Chondrocyte (in vitro differentiated cells): ENCODE data around the gene SOHLH1. TPM values are rescaled to one million over a fixed set of nuclear protein-coding genes. Genes with fewer than 3 reads are reported as not detected.

Source experiments
- DNase-seq: peaks from one replicate; pipeline ENCODE4 v3.0.0; 2021; ENCODE audit warnings: mixed read lengths, low spot score
- H3K27ac Mint-ChIP-seq: one replicate; pipeline ENCODE4 v1.8.0; 2021; ENCODE audit warnings: mild to moderate bottlenecking, moderate library complexity, mixed read lengths; ENCODE audit not compliant: unreplicated experiment
- H3K27me3 Mint-ChIP-seq: 2 replicates; pipeline ENCODE4 v1.8.0; 2021; ENCODE audit warnings: low read depth, mixed read lengths
- H3K36me3 Mint-ChIP-seq: 2 replicates; pipeline ENCODE4 v1.8.0; 2021; ENCODE audit warnings: low read depth, mixed read lengths
- H3K4me1 Mint-ChIP-seq: 2 replicates; pipeline ENCODE4 v1.8.0; 2021; ENCODE audit warnings: low read depth, mild to moderate bottlenecking, mixed read lengths
- H3K4me3 Mint-ChIP-seq: one replicate; pipeline ENCODE4 v1.8.0; 2021; ENCODE audit warnings: mild to moderate bottlenecking, moderate library complexity, mixed read lengths; ENCODE audit not compliant: unreplicated experiment
- H3K9me3 Mint-ChIP-seq: 2 replicates; pipeline ENCODE4 v1.8.0; 2021; ENCODE audit warnings: low read depth, mixed read lengths
- CTCF ChIP-seq: fragments of 200-600 bp; sonication (generic); IDR thresholded peaks from 2 replicates; pipeline ENCODE4 v1.5.0; 2021; ENCODE audit warnings: antibody characterized with exemption, mild to moderate bottlenecking, moderate library complexity
- total RNA-seq: library from RNA; stranded (reverse); gene quantifications from 3 replicates; pipeline ENCODE4 v1.2.1, GENCODE V29; 2021

Gene SOHLH1
- total RNA-seq, 1 donor from 2014 or later, result not detected

- Mint-ChIP-seq H3K9me3 (no peaks in the 10 kb centered on the region), H3K27me3 (peaks cover 45% of the 10 kb centered on the region), H3K36me3 (peaks cover 2% of the 10 kb centered on the region), H3K4me3 (no peak overlapping the region), H3K27ac (no peak overlapping the region), H3K4me1 (peaks cover 3% of the 10 kb centered on the region)
- no peak for TF ChIP-seq CTCF
- no peak for DNase-seq
These were observed 8.2 kb upstream of the SOHLH1 start for GRCh38 chr9:135707252-135708138.

GRCh38 chr9:135706288-135706687, 7.0 kb upstream of the SOHLH1 start:
- no peak for DNase-seq
- Mint-ChIP-seq H3K36me3 (peaks cover 2% of the 10 kb centered on the region), H3K27me3 (peaks cover 39% of the 10 kb centered on the region), H3K4me1 (peaks cover 3% of the 10 kb centered on the region), H3K27ac (no peak overlapping the region), H3K4me3 (no peak overlapping the region), H3K9me3 (no peaks in the 10 kb centered on the region)
- no peak for TF ChIP-seq CTCF

GRCh38 chr9:135705376-135705775, 6.1 kb upstream of the SOHLH1 start:
- Mint-ChIP-seq H3K27ac (no peak overlapping the region), H3K4me3 (no peak overlapping the region), H3K36me3 (peaks cover 2% of the 10 kb centered on the region), H3K4me1 (peaks cover 3% of the 10 kb centered on the region), H3K27me3 (peaks cover 31% of the 10 kb centered on the region), H3K9me3 (no peaks in the 10 kb centered on the region)
- no peak for DNase-seq
- no peak for TF ChIP-seq CTCF

GRCh38 chr9:135704483-135704882, 5.2 kb upstream of the SOHLH1 start:
- no peak overlapping the region for H3K27ac Mint-ChIP-seq
- H3K36me3 Mint-ChIP-seq, result no peaks in the 10 kb centered on the region
- H3K27me3 Mint-ChIP-seq, result peaks cover 22% of the 10 kb centered on the region
- no peak for TF ChIP-seq CTCF
- H3K4me3 Mint-ChIP-seq, result no peak overlapping the region
- H3K9me3 Mint-ChIP-seq, result no peaks in the 10 kb centered on the region
- peaks cover 3% of the 10 kb centered on the region for H3K4me1 Mint-ChIP-seq
- DNase-seq, result no peak

- no peak overlapping the region for H3K4me3 Mint-ChIP-seq
- TF ChIP-seq CTCF, result no peak
- no peaks in the 10 kb centered on the region for H3K9me3 Mint-ChIP-seq
- H3K27ac Mint-ChIP-seq, result no peak overlapping the region
- no peak for DNase-seq
- peaks cover 16% of the 10 kb centered on the region for H3K27me3 Mint-ChIP-seq
- no peaks in the 10 kb centered on the region for H3K36me3 Mint-ChIP-seq
- H3K4me1 Mint-ChIP-seq, result peaks cover 3% of the 10 kb centered on the region
These were observed 4.4 kb upstream of the SOHLH1 start for GRCh38 chr9:135703726-135704125.
